Activated CD8-positive, alpha-beta memory T cell treated with anti-CD3 and anti-CD28 coated beads for 4 hours (primary cell): ENCODE results near the gene MPC1.
"Not testable (repeated sequence)": the region's sequence is repeated elsewhere in the genome, so short reads cannot be mapped to it uniquely, and the experiment has no call there.

Experiments used
- DNase-seq, 2 donors: peaks; one replicate each; pipeline ENCODE4 v3.0.0-alpha.2; 2020; ENCODE audit warnings: low read depth in 2 of 2

Gene MPC1

DNA sequence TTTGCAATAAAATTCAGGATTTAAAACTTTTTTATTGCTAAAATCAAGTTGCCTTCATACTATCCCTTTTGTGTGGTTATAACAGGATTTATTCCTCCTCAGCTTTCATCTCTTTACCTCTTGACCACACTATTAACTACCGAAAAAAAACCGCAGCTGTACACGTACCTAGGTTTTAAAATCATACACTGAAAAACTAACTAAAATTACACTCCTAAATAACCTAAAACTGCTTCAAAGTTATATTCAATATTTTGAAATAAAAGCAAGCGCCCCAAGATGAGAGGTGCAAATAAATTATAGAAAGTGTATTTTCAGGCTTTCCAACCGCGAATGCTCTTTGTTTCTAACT lies 1.4 kb downstream of the MPC1 start:
- no peak for DNase-seq

DNA sequence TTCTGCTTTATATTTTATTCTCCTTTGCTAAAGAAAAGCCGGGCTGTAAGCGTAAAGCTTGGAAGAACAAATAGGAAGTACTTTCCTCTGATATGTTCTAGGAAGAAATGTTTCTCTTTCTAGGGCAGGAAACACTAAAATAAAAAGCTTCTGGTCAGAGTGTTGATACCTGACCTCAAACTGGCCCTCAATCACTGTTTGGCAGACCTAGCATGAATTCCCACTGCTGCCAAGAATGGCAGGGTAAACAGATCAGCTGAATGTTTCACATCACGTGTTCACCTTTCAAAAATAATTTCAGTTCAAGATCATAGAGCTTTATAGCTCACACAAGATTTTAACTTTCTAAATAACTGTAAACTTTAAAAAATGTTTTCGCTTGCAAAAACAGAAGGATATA lies 2.9 kb downstream of the MPC1 start:
- DNase-seq = no peak

DNA sequence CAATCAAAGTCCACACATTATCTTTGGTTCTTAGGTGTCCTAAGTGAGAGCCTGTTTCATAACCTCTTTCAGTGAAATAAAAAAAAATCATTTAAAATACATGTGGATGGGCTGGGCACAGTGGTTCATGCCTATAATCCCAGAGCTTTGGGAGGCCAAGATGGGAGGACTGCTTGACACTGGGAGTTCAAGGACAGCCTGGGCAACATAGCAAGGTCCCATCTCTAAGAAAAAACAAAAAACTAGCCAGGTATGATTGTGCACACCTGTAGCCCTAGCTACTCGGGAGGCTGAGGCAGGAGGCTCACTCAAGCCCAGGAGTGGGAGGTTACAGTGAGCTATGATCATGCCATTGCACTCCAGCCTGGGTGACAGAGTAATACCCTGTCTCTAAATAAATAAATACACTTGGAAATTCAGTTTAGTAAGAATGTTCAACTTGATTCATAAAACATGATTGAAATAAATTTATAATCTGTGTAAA lies 3.6 kb downstream of the MPC1 start:
- no peak for DNase-seq

DNA sequence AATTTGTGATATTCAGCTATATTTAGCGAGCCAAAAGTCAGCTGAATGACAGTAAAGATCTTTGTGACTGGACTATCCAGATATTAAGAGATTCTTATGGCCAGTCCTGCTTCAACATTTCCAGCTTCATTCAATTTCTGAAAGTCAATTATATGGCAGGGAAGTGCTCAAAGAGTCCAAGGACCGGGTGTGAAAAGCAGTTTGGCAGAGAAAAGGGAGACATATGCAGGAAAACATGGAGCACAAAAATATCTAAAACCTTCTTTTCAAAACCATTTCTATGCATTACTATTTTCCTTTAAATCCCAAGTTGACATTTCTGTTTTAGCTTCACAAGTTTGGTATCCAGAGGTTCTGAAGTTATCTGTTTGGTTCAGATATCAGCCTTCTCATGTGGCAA lies 5.0 kb downstream of the MPC1 start:
- no peak for DNase-seq

DNA sequence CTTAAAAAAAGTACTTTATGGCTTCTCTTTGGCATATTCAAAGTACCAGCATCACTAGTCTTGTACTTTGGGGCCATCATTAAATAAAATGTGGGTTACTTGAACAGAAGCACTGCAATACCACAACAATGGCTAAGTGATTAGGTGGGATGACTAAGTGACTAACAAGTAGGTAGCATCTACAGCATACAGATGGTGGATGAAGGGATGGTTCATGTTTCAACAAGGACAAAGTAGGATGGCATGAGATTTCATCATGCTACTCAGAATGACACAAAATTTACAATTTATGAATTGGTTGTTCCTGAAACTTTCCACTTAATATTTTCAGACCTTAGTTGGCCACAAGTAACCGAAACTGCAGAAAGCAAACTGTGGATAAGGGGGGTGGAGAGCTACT lies 7.7 kb downstream of the MPC1 start:
- DNase-seq = no peak

DNA sequence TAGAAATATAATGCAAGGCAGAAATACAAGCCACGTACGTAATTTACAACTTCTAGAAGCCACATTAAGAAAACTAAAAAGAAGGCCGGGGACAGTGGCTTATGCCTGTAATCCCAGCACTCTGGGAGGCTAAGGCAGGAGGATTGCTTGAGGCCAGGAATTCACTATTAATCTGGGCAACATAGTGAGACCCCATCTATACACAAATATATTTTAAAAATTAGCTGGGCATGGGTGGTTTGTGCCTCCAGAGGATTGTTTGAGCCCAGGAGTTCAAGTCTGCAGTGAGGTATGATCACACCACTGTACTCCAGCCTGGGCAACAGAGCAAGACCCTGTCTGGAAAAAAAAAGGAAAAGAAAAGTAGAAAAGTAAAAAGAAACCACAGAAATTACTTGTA lies 12.3 kb downstream of the MPC1 start:
- no peak for DNase-seq

DNA sequence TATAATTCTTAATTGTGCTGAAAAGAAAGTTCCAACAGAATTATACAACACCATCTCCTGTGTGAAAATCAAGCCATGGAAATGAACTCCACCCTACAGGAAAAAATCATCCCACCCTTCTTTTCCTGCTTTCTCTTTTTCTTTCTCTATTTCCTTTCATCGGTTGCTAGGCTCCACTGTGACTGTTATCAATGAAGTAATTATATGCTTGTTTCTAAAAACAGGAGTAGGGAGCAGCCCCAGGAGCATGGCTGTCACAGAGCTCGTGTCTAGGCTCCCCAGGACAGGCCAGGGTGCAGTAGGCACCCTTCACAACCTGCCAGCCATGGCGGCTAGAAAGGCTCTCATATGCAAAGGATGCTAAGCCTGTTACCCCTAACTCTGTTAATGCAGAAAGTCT lies 13.0 kb downstream of the MPC1 start:
- no peak for DNase-seq

DNA sequence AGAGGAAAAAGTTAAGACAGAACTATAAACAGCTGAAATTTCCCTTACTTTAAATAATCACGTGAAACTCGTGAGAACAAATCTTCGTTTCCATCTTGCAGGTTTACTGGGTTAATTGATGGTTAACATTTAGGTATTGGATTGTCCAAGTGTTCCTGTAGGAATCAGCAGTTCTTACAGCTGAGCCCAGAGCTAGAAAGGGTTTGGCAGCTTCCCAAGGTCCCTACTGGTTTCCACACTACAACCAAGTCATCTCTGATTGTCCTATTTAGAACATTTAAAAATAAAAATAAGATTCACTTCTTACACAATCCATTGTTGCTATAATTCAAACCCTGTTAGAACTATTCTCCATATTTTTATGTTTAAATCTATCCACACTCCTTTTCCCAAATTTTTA lies 15.8 kb downstream of the MPC1 start:
- DNase-seq = no peak

DNA sequence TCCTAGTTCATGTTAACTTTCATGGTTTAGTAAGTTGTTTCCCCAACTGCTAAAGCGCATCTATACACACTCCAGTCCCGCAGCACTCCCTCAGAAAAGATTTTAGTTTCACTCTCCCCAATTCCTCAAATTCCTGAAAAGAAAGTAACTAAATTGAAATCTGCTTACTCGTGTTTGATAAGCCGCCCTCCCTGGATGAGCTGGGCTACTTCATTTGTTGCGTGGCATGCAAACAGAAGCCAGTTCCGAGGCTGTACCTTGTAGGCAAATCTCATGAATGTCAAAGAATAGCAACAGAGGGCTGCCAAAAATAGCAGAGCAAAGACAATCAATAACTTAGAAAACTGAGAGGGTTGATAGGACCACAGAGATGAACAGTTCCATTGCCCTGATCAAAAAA lies 16.9 kb downstream of the MPC1 start:
- DNase-seq = no peak

DNA sequence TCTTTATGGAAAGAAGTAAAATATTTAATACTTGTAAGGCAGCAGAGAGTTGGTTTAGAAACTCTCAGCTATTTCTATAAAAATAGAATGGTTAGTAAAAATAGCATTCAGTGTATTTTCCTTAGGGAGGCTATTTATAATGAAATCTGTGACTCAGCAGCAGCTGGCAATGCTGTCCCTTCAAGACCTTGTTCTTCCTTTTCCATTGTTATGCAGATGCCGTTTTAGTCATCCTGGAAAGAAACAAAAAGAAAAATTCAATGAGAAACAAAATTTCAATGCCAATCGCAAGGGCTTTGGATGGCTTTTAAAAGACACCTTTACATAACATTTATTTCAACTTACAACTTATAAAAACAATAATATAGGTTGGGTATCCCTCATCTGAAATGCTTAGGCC lies 17.5 kb downstream of the MPC1 start:
- no peak for DNase-seq

DNA sequence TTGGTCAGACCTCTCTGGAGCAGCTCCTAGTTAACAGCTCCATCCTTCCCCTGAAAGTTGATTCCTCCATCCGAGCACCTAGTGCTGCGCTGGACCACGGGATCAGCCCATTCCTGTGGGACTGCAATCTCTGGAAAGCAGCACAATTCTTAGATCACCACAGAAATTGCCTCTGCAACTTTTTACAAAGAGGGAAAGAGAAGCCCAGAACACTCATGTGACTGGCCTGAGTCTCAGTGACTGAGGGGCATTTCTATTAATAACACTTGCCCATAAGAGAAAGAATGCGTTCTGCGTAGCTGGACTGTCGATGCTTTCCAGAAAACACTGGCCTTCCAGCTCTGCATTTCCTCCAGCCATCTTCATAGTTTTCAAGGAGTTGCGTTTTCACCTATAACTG lies 18.3 kb downstream of the MPC1 start:
- no peak for DNase-seq

DNA sequence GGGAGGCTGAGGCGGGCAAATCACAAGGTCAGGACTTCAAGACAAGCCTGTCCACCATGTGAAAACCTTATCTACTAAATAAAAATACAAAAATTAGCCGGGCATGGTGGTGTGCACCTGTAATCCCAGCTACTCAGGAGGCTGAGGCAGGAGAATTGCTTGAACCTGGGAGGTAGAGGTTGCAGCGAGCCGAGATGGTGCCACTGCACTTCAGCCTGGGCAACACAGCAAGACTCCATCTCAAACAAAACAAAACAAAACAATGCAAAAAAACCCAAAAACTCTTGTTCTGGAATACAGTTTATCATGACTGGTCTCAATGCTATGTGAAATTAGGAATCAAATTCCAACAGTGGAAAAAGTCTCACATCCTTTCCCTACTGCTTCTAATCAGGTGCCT lies 20.3 kb downstream of the MPC1 start:
- DNase-seq = not testable (repeated sequence)

DNA sequence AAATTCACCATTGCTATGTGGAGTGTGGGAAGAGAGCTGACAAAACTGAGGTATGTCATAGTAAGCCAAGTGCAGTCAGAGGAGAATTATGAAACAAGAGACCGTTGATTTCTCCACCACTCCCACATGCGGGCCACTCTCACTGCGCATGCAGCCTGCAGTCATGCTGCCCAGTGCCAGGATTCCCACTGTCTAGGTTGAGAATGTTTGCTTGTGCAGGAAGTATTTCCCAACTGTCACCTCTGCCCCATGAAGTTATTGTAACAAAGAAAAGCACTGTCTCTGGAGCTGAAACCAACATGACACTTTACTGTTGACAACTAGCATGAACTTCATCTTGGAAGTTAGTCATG lies 21.7 kb downstream of the MPC1 start:
- no peak for DNase-seq

DNA sequence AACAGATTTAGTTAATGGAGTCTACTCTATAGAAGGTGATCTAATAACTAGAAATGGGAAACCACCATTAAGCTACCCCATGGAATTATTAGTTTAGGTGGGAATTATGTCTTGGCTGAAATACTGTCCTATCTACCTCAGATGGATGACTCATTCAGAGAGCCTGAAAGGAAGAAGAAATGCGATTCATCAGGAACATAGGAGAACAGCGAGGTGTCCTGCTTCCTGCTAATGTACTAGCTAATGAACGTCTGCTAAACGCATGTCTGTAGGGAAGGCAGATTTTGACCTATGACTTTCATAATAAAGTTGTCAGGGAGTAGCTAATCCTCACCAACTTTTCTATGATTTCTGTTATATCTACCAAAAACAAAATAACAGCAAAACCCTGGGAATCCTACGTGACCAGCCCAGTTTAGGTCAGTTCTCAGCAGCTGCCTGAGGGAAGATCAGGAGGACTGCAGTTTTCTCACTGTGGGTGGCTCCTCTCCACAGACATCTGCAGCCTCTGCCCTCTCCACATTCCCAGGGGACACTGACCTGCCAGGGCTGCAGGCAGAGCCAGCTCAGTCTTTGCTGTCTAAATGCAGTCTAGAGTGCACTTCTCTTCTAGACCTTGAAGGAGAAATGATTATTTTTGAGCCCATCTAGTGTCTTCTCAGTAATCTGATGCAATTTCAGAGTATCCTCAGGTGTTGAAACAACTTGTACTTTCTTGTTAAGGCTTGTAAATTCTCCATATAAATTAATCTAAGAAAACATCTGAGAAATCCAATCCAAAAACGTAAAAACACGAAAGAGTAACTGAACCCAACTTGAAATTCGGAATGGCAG lies 22.3 kb downstream of the MPC1 start:
- DNase-seq = no peak

DNA sequence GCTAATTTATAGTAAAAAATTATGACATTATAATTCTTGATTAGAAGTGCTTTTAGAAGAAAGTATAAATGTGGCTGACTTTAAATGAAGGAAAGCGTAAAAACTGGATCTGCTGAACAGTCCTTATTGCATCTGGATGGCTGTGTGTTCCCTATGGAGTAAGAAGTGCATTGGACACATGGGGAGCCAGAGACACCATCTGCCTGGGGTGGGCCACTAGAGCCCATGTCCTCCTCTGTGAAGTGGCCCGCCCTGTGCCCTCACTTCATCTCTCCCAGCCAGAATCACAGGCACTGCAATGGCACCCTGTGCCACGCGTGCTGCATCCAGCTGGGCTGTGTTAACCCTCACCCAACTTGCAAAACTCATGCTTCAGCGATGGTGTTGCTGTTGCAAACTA lies 27.2 kb downstream of the MPC1 start:
- no peak for DNase-seq

DNA sequence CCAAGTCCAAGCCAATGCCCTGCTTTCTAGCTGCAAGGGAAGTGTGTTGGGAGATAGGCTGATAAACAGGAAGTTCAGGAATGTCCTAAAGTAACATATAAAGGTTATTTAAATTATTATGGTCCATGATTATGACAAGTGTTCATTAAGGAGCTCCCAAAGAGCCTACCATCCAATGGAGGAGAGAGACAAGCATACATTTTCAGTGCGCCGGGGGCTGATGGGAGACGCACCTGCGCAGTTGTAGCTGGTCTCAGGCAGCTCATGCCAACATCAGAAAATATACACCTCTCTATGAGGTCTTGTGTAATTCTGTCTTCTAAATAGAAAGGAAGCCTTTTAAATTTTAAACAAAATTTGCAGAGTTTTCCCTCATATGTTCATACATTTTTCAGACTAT lies 27.8 kb downstream of the MPC1 start:
- no peak for DNase-seq

DNA sequence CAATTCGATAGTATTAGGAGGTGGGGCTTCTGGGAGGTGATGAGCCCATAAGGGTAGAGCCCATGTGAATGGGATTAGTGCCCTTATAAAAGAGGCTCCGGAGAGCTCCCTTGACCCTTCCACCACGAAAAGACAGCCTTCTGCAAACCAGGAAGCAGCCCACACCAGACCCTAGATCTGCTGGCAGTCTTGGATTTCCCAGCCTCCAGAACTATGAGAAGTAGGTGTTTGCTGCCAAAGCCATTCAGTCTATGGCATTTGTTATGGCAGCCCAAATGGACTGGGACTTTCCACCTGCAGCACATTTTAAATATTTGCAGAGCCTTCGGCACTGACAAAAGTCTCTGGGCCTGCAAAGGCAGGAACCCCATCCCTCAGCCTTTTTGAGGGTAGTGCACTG lies 28.6 kb downstream of the MPC1 start:
- DNase-seq = no peak

DNA sequence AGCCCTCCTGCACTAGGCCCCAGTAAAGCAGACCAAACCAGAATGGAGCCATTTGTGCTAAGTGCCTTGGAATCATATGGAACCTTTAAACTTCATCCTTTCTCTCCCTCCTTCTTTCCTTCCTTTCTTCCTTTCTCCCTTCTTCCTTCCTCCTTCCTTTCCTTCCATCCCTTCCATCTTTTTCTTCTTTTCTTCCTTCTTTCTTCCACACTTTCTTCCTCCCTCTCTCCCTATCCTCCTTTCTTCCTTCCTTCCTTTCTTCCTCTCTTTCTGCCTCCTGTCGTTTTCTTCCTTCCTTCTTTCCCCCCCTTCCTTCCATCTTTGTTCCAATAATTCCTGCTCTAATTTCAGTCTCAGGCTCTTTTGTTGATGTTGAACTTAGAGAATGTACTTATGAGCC lies 29.2 kb downstream of the MPC1 start:
- no peak for DNase-seq

DNA sequence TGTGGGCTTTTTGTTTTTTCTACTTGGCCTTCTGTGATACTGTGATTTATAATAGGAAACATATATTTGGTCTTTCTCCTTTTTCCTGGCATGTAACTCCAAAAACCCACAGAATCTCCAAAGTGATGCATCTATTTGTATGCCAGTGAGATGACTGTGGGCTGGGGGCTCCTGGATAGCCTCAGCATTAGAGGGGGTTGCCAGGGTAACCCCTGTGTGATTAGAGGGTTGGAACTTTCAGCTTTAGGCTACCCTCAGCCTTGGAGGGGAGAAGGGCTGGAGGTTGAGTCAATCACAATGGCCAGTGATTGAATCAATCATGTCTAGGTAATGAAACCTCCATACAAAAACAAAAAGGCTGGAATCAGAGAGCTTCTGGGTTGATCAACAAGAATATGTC lies 29.8 kb downstream of the MPC1 start:
- no peak for DNase-seq

DNA sequence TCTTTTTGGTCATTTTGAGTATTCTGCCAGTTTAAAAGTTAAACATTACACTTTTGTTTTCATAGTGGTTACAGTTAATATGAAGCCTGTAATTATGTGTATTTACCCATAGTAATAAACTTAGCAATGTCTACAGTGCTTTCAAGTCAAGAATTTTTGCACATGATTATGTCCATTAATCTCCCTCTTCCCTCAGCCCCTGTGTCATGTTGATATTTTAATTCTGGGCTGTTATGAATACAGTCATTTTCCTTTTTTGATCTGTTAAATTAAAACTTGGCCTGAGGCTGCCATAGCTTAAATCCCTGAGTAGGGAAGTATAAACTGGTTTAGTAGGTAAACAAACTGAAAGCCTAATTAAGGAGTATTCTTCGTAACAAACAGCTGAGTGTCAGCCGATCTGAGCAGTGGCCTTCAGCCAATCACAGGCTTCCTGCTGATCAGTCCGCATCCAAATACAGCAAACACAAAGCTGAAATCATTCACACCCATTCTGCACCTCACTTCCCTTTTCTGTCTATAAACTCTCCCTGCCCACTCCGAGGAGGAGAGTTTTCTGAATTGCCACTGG lies 30.9 kb downstream of the MPC1 start:
- no peak for DNase-seq

DNA sequence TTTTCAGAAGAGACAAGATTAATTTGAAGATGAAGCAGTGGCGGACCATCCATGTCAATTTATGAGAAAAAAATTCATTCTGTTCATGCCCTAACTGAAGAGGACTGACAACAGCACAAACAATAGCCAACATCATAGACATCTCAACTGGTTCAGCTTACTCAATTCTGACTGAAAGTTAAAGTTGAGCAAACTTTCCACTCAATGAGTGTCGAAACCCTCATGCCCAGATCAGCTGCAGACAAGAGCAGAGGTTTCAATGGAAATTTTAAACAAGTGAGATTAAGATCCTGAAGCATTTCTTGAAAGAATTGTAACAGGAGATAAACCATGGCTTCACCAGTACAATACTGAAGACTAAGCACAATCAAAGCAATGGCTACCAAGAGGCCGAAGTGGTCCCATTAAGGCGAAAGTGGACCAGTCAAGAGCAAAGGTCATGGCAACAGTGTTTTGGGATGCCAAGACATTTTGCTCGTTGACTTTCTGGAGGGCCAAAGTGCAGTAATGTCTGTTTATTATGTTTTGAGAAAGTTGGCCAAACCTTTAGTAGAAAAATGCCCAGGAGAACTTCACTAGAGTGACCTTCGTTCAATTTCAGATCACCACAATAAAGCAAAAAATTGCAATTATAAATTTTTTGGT lies 34.3 kb downstream of the MPC1 start:
- no peak for DNase-seq

DNA sequence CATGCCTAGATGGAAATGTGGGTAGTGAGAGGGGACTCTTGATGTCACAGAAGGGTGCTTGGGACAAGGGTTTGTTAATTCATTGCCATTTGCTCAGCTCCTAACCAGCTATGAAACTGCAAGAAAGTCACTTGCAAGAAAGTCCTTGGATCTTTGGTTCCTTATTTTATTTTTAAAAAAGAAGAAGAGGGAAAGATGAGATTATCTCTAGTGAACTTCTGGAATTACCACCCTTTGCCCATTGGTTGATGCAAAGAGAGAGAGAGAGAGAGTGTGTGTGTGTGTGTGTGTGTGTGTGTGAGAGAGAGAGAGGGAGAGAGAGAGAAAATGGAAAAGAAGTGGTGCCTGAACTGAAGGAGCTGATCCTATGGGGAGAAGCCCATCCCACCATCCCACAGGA lies 35.8 kb downstream of the MPC1 start:
- DNase-seq = no peak

DNA sequence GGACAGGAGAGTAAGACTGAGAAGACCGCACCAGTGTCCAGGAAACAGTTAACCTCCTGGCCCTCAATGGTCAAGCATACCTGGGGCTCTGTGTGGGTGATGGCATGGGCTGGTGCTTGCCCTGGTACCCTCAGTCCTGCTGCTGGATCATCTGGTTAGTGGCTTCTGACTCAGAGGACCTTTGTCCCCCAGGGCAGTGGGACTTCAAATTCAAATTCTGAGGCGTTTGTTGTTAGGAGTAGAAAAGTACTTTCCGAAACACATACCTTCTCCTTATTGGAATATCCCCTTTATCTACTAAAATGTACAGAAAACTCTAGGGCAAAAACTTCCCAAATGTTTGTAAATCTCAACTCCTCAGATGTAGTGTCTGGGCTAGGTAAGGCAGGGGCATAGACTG lies 36.3 kb downstream of the MPC1 start:
- DNase-seq = no peak
